NB4 (cell line): ENCODE data around the gene ATP5F1E.
A peak's percentile ranks its signal among the peaks of the same experiment; 100 is the strongest.

Experiments used
- DNase-seq: peaks from one replicate; pipeline ENCODE4 v3.0.0; 2010; ENCODE audit warnings: low read depth
- H3K4me3 ChIP-seq: one replicate; pipeline ENCODE4 v1.5.1; 2011; ENCODE audit warnings: mild to moderate bottlenecking, low read depth, low read length, moderate library complexity
- MAX ChIP-seq: IDR thresholded peaks from 2 replicates; pipeline ENCODE4 v1.6.1; 2011; ENCODE audit warnings: low read depth, low read length
- MYC ChIP-seq: IDR thresholded peaks from 2 replicates; pipeline ENCODE4 v1.6.1; 2011; ENCODE audit warnings: low read depth, low read length
- POLR2A ChIP-seq: IDR thresholded peaks from 2 replicates; pipeline ENCODE4 v1.6.1; 2011; ENCODE audit warnings: mild to moderate bottlenecking; ENCODE audit not compliant: insufficient read length; ENCODE audit errors: extremely low read depth
- TF ChIP-seq, protein P1 (sequence below): IDR thresholded peaks from one replicate; pipeline ENCODE4 v1.5.1; 2012; ENCODE audit warnings: low read depth, low read length

ATP5F1E gene

DNA sequence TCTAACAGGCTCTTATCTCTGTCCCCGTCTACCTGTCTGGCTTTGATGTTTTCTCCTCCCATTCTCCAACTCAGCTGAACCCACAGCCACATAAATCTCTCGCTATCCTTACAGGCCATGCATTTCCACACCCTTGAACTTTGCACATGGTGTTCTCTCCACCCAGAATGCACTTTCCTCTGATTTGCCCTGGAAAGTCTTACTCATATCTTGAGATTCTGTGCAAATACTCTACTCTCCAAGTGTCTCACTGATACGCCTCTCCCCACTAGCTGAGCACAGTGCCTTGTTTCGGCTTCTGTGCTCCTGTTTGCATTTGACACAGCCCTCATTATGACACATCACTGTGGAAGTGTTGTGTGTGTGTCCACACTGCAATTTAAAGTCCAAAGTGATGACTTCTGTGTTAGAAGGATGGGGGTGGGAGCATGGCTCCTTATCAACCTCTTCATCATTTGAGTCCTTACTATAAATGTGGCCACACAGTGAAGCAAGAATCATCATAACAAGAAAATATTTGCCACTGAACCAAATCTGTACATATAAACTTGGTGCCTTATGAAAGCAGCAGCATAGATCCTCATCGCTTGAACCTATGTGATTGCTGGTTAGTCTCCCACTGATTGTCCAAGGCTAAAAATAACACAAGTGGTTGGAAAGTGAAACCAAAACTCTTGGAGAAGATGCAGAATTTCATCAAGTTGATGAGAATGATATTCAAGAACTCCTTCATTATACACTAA is 16.0 kb upstream of the ATP5F1E start:
- no peak for DNase-seq
- no peak overlapping the region for H3K4me3 ChIP-seq

DNA sequence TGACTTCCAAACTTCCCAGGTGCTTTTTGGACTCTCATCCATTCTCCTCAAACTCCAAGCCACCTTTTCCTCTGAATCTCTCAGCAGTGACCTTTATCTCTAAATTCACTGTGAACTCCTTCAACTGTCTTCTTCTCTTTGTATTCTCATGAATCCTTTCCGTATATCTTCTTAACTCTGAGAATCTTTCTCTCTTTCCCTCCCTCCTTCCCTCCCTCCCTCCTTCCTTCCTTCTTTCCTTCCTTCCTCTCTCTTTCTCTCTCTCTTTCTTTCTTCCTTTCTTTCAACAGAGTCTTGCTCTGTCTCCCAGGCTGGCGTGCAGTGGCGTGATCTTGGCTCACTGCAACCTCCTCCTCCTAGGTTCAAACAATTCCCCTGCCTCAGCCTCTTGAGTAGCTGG is 14.7 kb upstream of the ATP5F1E start:
- TF ChIP-seq POLR2A (no peak), MYC (no peak), MAX (no peak)
- TF ChIP-seq, protein P1, sequence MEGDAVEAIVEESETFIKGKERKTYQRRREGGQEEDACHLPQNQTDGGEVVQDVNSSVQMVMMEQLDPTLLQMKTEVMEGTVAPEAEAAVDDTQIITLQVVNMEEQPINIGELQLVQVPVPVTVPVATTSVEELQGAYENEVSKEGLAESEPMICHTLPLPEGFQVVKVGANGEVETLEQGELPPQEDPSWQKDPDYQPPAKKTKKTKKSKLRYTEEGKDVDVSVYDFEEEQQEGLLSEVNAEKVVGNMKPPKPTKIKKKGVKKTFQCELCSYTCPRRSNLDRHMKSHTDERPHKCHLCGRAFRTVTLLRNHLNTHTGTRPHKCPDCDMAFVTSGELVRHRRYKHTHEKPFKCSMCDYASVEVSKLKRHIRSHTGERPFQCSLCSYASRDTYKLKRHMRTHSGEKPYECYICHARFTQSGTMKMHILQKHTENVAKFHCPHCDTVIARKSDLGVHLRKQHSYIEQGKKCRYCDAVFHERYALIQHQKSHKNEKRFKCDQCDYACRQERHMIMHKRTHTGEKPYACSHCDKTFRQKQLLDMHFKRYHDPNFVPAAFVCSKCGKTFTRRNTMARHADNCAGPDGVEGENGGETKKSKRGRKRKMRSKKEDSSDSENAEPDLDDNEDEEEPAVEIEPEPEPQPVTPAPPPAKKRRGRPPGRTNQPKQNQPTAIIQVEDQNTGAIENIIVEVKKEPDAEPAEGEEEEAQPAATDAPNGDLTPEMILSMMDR: no peak
- H3K4me3 ChIP-seq: no peak overlapping the region
- DNase-seq: no peak

More for the DNA sequence above, 16.0 kb upstream of the ATP5F1E start:
- TF ChIP-seq MYC: no peak
- TF ChIP-seq POLR2A: no peak
- no peak for TF ChIP-seq MAX
- TF ChIP-seq, protein P1: no peak

DNA sequence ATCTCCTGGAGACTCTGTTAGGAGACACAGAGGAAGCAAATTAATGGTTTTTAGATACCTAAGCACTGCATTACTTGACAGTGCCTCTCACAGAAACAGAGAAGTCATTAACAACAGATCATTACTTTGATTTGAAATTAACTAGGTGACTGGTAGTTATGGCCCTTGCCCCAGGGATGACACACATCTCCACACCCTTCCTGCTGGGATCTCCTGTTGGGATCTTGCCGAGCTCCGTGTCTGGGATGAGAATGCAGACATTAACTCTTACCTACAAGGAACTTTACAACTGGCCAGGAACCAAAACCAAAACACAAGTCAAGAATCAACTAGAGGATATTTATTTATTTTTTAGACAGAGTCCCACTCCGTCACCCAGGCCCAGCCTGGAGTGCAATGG is 12.7 kb upstream of the ATP5F1E start:
- no peak for DNase-seq
- no peak for TF ChIP-seq MAX
- no peak for TF ChIP-seq MYC
- TF ChIP-seq, protein P1: no peak
- no peak for TF ChIP-seq POLR2A
- no peak overlapping the region for H3K4me3 ChIP-seq

DNA sequence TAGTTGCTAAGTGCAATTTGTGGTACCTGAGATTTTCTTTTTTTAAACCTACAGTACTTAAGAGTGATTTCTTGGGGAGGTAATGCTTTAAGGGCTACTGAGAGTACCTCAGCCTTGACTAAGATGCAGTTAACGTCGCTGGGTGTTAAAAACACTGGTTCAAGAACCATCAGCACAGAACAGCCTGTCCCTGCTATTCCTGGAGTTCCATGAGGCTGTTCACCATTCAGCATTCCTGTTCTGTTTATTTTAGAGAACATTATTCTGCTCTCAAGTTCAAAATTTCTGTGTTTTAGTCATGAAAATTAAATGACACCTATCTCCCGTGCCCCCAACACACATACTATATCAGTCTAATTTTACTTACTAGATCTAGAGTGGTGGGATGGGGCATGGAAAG is 12.2 kb upstream of the ATP5F1E start:
- no peak overlapping the region for H3K4me3 ChIP-seq
- TF ChIP-seq MYC (no peak), MAX (no peak), POLR2A (no peak)
- TF ChIP-seq, protein P1: no peak
- no peak for DNase-seq

GRCh38 chr20:59043698-59044097 is 11.6 kb upstream of the ATP5F1E start:
- TF ChIP-seq MYC (no peak), POLR2A (no peak), MAX (no peak)
- TF ChIP-seq, protein P1: no peak
- DNase-seq: peak; percentile 25
- H3K4me3 ChIP-seq: no peak overlapping the region
